ENCODE measurements around the gene DPH2.

DPH2 gene

GRCh38 chr1:43982808-43983207 is 13.0 kb downstream of the DPH2 start:
- TF ChIP-seq GLIS3 (CRISPR knock-in tag; IDR thresholded peaks at IDR 0.05) = no peak
- TF ChIP-seq ZNF70 (CRISPR knock-in tag; IDR thresholded peaks at IDR 0.05) = no peak
- no peak for TF ChIP-seq ZFP30 (CRISPR knock-in tag; IDR thresholded peaks at IDR 0.05)
- TF ChIP-seq, protein P1, sequence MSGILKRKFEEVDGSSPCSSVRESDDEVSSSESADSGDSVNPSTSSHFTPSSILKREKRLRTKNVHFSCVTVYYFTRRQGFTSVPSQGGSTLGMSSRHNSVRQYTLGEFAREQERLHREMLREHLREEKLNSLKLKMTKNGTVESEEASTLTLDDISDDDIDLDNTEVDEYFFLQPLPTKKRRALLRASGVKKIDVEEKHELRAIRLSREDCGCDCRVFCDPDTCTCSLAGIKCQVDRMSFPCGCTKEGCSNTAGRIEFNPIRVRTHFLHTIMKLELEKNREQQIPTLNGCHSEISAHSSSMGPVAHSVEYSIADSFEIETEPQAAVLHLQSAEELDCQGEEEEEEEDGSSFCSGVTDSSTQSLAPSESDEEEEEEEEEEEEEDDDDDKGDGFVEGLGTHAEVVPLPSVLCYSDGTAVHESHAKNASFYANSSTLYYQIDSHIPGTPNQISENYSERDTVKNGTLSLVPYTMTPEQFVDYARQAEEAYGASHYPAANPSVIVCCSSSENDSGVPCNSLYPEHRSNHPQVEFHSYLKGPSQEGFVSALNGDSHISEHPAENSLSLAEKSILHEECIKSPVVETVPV (CRISPR knock-in tag; IDR thresholded peaks at IDR 0.05) = no peak
- no peak for TF ChIP-seq ZFP3 (CRISPR knock-in tag; IDR thresholded peaks at IDR 0.05)
- TF ChIP-seq RARB (CRISPR knock-in tag; IDR thresholded peaks at IDR 0.05) = no peak
- TF ChIP-seq, protein P2, sequence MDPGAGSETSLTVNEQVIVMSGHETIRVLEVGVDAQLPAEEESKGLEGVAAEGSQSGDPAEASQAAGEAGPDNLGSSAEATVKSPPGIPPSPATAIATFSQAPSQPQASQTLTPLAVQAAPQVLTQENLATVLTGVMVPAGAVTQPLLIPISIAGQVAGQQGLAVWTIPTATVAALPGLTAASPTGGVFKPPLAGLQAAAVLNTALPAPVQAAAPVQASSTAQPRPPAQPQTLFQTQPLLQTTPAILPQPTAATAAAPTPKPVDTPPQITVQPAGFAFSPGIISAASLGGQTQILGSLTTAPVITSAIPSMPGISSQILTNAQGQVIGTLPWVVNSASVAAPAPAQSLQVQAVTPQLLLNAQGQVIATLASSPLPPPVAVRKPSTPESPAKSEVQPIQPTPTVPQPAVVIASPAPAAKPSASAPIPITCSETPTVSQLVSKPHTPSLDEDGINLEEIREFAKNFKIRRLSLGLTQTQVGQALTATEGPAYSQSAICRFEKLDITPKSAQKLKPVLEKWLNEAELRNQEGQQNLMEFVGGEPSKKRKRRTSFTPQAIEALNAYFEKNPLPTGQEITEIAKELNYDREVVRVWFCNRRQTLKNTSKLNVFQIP (CRISPR knock-in tag; IDR thresholded peaks at IDR 0.05; ENCODE audit: borderline replicate concordance, low read depth) = no peak
- TF ChIP-seq ZC3H10 (CRISPR knock-in tag; IDR thresholded peaks at IDR 0.05) = no peak
- TF ChIP-seq TOX (CRISPR knock-in tag; IDR thresholded peaks at IDR 0.05; ENCODE audit: borderline replicate concordance) = no peak
- no peak for TF ChIP-seq TSHZ2 (CRISPR knock-in tag; IDR thresholded peaks at IDR 0.05)
- no peak for TF ChIP-seq BACH2 (CRISPR knock-in tag; IDR thresholded peaks at IDR 0.05; ENCODE audit: borderline replicate concordance)
- no peak for TF ChIP-seq ESRRG (CRISPR knock-in tag; IDR thresholded peaks at IDR 0.05)
- no peak for TF ChIP-seq ZNF565 (CRISPR knock-in tag; conservative IDR thresholded peaks at IDR 0.05; ENCODE audit: low read depth)
- TF ChIP-seq PPARA (CRISPR knock-in tag; IDR thresholded peaks at IDR 0.05; ENCODE audit: borderline replicate concordance) = no peak
- TF ChIP-seq, protein P3, sequence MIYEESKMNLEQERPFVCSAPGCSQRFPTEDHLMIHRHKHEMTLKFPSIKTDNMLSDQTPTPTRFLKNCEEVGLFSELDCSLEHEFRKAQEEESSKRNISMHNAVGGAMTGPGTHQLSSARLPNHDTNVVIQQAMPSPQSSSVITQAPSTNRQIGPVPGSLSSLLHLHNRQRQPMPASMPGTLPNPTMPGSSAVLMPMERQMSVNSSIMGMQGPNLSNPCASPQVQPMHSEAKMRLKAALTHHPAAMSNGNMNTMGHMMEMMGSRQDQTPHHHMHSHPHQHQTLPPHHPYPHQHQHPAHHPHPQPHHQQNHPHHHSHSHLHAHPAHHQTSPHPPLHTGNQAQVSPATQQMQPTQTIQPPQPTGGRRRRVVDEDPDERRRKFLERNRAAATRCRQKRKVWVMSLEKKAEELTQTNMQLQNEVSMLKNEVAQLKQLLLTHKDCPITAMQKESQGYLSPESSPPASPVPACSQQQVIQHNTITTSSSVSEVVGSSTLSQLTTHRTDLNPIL (CRISPR knock-in tag; IDR thresholded peaks at IDR 0.05; ENCODE audit: low read depth) = no peak
- no peak for TF ChIP-seq SNAI2 (CRISPR knock-in tag; IDR thresholded peaks at IDR 0.05)
- no peak for TF ChIP-seq CSDC2 (CRISPR knock-in tag; IDR thresholded peaks at IDR 0.05)
- ATAC-seq = no peak

DNA sequence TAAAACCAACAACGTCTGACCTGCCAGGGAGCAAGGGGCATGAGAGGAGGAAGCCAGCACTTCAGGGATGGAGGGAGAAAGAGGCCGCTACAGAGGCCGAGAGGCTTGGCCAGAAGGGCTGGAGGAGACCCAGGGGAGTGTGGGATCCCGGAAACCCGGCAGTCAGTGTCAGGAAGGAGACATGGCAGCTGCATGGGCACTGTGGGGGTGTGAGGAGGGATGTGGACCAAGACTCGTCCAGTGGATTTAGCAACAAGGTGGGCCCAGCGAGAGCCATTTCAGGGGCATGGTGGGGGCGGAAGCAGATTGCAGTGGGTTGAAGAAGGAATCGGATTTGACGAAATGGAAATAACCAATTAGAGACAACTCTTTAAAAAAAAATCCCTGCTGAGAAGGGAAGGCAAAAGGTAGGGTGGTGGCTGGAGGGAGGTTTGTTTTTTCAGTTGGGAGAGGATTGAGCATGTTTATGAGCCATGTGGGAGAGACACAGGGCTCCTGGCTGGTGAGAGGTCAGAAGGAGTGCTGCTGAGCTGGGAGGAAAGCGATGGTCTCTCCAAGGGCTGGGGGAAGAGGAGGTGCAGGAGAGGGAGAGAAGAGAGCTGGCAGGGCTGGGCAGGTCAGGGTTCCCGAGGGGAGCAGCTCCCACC is 13.6 kb downstream of the DPH2 start:
- TF ChIP-seq ZFP3 (CRISPR knock-in tag; IDR thresholded peaks at IDR 0.05) (no peak), PPARA (CRISPR knock-in tag; IDR thresholded peaks at IDR 0.05; ENCODE audit: borderline replicate concordance) (no peak), OSR1 (CRISPR knock-in tag; IDR thresholded peaks at IDR 0.05) (no peak), ZFP30 (CRISPR knock-in tag; IDR thresholded peaks at IDR 0.05) (no peak), TOX (CRISPR knock-in tag; IDR thresholded peaks at IDR 0.05; ENCODE audit: borderline replicate concordance) (no peak), ZNF565 (CRISPR knock-in tag; conservative IDR thresholded peaks at IDR 0.05; ENCODE audit: low read depth) (no peak), TSHZ2 (CRISPR knock-in tag; IDR thresholded peaks at IDR 0.05) (no peak), ZNF8 (CRISPR knock-in tag; IDR thresholded peaks at IDR 0.05) (no peak), GLIS3 (CRISPR knock-in tag; IDR thresholded peaks at IDR 0.05) (no peak), BACH2 (CRISPR knock-in tag; IDR thresholded peaks at IDR 0.05; ENCODE audit: borderline replicate concordance) (no peak), TCF4 (CRISPR knock-in tag; IDR thresholded peaks at IDR 0.05; ENCODE audit: borderline replicate concordance) (no peak), ESRRG (CRISPR knock-in tag; IDR thresholded peaks at IDR 0.05) (no peak), RARB (CRISPR knock-in tag; IDR thresholded peaks at IDR 0.05) (no peak), PATZ1 (CRISPR knock-in tag; IDR thresholded peaks at IDR 0.05; ENCODE audit: borderline replicate concordance) (no peak), ZC3H10 (CRISPR knock-in tag; IDR thresholded peaks at IDR 0.05) (no peak), ZNF70 (CRISPR knock-in tag; IDR thresholded peaks at IDR 0.05) (no peak)
- TF ChIP-seq, protein P3 (CRISPR knock-in tag; IDR thresholded peaks at IDR 0.05; ENCODE audit: low read depth) = no peak
- TF ChIP-seq, protein P2 (CRISPR knock-in tag; IDR thresholded peaks at IDR 0.05; ENCODE audit: borderline replicate concordance, low read depth) = no peak
- no peak for ATAC-seq
